Fibroblast of pulmonary artery (primary cell): ENCODE data around the gene EPHA3.
A peak's percentile ranks its signal among the peaks of the same experiment; 100 is the strongest.

Experiments
- DNase-seq: peaks from one replicate; pipeline ENCODE4 v3.0.0-alpha.2; 2010; ENCODE audit warnings: low read depth
- H3K4me3 ChIP-seq: replicated peaks from 2 replicates; pipeline ENCODE4 v1.5.1; 2011; ENCODE audit warnings: low read depth, mild to moderate bottlenecking, control low read depth, low read length, moderate library complexity
- TF ChIP-seq, protein P1 (sequence below): IDR thresholded peaks from 2 replicates; pipeline ENCODE4 v1.5.1; 2011; ENCODE audit warnings: mild to moderate bottlenecking, control low read depth, low read length, inconsistent platforms; ENCODE audit errors: missing control alignments

The EPHA3 gene

DNA sequence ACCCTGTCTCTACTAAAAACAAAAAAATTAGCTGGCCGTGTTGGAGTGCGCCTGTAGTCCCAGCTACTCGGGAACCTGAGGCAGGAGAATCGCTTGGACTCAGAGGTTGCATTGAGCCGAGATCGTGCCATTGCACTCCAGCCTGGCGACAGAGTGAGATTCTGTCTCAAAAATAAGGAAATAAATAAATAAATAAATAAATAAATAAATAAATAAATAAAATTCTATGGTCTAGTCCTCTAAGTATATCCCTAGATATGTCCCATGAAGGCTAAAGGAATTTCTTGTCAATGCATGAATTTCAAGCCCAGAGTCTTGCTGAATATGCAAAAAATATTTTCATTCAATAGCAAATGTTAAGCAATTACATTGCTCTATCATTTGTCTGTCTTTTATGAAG lies 149.0 kb downstream of the EPHA3 start:
- DNase-seq = no peak
- H3K4me3 ChIP-seq = no peak overlapping the region
- TF ChIP-seq, protein P1, sequence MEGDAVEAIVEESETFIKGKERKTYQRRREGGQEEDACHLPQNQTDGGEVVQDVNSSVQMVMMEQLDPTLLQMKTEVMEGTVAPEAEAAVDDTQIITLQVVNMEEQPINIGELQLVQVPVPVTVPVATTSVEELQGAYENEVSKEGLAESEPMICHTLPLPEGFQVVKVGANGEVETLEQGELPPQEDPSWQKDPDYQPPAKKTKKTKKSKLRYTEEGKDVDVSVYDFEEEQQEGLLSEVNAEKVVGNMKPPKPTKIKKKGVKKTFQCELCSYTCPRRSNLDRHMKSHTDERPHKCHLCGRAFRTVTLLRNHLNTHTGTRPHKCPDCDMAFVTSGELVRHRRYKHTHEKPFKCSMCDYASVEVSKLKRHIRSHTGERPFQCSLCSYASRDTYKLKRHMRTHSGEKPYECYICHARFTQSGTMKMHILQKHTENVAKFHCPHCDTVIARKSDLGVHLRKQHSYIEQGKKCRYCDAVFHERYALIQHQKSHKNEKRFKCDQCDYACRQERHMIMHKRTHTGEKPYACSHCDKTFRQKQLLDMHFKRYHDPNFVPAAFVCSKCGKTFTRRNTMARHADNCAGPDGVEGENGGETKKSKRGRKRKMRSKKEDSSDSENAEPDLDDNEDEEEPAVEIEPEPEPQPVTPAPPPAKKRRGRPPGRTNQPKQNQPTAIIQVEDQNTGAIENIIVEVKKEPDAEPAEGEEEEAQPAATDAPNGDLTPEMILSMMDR = no peak

GRCh38 chr3:89256882-89257281 lies 149.5 kb downstream of the EPHA3 start:
- TF ChIP-seq, protein P1 = no peak
- no peak overlapping the region for H3K4me3 ChIP-seq
- no peak for DNase-seq

DNA sequence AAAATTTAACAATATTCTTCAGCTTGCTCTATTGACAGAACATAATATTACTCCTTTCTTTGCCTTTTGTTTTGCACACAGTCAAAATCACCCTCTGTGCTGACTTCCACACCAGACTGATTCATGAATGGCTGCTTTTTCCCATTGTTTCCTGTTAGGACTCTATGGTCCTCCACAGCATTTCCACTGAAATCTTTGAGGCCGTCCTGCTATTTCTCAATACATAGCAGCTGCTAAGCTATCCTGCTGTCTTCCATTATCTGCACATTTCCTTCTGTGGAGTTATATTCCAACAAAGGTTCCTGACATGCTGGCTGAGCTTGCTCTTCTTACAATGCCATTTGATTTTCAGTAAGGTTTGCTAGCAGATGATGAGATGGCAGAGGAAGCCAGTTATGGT lies 153.3 kb downstream of the EPHA3 start:
- TF ChIP-seq, protein P1 = no peak
- no peak overlapping the region for H3K4me3 ChIP-seq
- peak; percentile 7 for DNase-seq

DNA sequence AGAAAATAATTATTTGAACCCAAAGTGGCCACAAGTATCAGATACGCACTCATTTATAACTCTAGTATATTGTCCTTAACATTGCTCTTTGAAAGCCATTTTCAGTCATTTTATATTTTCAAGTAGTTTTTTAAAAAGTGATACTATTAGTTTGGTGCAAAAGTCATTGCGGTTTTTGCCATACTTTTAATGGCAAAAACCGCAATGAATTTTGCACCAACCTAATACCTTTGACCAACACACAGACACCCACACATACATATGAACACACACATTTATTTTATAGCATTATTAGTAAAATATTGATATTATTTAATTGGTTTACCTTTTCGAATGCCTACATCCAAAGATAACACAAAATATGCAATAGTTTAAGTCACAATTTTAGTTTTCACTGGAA lies 154.3 kb downstream of the EPHA3 start:
- TF ChIP-seq, protein P1 = no peak
- H3K4me3 ChIP-seq = no peak overlapping the region
- no peak for DNase-seq

DNA sequence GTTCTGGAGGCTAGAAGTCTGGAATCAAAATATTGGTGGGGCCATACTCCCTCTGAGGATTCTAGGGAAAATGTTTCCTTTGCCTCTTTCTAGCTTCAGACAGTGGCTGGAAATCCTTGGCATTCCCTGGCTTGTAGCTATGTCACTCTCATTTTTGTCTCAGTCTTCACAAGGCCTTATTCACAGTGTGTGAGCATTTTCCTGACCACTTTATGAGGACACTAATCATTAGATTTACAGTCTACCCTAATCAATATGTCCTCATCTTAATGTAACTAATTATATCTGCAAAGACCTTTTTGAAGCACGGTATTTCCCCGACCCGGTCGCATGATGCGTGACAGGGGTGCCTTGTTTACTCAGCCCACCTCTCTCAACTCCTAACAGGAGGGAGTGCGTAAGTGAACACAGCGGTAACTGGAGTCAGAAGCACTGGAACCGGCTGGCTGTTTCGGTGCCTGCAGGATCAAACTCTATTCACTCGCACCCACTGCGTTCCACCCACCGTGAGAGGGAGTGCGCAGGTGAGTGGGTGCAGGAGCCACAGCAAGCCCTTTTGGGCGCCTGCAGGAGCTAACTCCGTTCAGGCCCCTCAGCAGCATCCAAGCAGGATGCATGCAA lies 155.0 kb downstream of the EPHA3 start:
- no peak overlapping the region for H3K4me3 ChIP-seq
- DNase-seq = no peak
- TF ChIP-seq, protein P1 = no peak

DNA sequence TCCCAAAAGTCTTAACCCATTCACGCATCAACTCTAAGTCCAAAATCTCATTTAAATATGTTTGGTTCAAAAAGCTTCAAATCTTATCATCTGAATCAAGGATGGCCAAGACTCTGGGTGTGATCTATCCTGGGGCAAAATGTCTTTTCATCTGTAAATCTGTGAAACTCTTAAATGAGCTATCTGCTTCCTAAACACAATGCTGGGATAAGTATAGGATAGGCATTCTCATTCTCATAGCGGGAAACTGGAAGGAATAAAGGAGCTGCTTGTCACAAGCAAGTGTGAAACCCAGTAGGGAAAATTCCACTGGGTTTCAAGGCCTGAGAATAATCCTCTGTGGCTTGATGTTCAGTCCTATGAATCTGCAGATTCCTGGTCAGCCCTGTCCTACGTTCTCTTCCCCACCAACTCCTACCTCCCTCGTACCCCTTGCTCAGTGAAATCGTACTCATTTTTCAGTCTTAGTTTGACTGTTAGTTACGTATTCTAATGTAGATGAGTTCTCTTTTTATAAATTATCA lies 156.7 kb downstream of the EPHA3 start:
- TF ChIP-seq, protein P1 = no peak
- DNase-seq = no peak

GRCh38 chr3:89266074-89266473 lies 158.7 kb downstream of the EPHA3 start:
- no peak overlapping the region for H3K4me3 ChIP-seq
- DNase-seq = no peak
- TF ChIP-seq, protein P1 = no peak

More for the DNA sequence above, 156.7 kb downstream of the EPHA3 start:
- no peak overlapping the region for H3K4me3 ChIP-seq
